PC-3 (cell line): Measurements from ENCODE around the gene RAB39A.
"Not testable (repeated sequence)": the region's sequence is repeated elsewhere in the genome, so short reads cannot be mapped to it uniquely, and the experiment has no call there.

Source experiments
- EZH2 ChIP-seq: fragments of 300-600 bp; sonication (generic); IDR thresholded peaks from one replicate; pipeline ENCODE4 v1.6.1; 2017; ENCODE audit warnings: antibody characterized with exemption, mild to moderate bottlenecking, low read length; ENCODE audit not compliant: unreplicated experiment
- EZH2phosphoT487 ChIP-seq: fragments of 300-600 bp; sonication (generic); IDR thresholded peaks from 2 replicates; pipeline ENCODE4 v1.6.1; 2018; ENCODE audit warnings: mild to moderate bottlenecking, antibody characterized with exemption, low read length, borderline replicate concordance
- TF ChIP-seq, protein P1 (sequence below): fragments of 300-600 bp; sonication (generic); conservative IDR thresholded peaks from 2 replicates; pipeline ENCODE4 v1.5.1; 2017; ENCODE audit warnings: antibody characterized with exemption, low read depth, mild to moderate bottlenecking, low read length

DNA sequence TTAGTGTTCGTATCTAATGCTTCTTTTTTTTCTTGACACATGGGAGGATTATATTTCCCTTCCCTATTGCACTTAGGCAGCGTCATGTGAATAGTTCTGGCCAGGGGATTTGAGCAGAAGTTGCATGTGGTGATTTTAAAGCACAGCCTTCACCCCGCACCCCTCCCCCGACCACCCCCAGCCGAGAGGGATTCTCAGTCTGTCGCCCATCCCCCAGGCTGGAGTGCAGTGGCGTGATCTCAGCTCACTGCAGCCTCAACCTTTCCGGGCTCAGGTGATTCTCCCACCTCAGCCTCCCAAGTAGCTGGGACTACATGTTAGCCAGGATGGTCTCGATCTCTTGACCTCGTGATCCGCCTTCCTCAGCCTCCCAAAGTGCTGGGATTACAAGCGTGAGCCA lies 20.1 kb downstream of the RAB39A start:
- not testable (repeated sequence) for TF ChIP-seq EZH2, EZH2phosphoT487
- TF ChIP-seq, protein P1, sequence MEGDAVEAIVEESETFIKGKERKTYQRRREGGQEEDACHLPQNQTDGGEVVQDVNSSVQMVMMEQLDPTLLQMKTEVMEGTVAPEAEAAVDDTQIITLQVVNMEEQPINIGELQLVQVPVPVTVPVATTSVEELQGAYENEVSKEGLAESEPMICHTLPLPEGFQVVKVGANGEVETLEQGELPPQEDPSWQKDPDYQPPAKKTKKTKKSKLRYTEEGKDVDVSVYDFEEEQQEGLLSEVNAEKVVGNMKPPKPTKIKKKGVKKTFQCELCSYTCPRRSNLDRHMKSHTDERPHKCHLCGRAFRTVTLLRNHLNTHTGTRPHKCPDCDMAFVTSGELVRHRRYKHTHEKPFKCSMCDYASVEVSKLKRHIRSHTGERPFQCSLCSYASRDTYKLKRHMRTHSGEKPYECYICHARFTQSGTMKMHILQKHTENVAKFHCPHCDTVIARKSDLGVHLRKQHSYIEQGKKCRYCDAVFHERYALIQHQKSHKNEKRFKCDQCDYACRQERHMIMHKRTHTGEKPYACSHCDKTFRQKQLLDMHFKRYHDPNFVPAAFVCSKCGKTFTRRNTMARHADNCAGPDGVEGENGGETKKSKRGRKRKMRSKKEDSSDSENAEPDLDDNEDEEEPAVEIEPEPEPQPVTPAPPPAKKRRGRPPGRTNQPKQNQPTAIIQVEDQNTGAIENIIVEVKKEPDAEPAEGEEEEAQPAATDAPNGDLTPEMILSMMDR = not testable (repeated sequence)
